ENCODE results near the gene MYMK.

- TF ChIP-seq EZH2 (IDR thresholded peaks at IDR 0.05) = no peak
- no peak for TF ChIP-seq POLR2AphosphoS5 (IDR thresholded peaks at IDR 0.05; ENCODE audit: borderline replicate concordance, low read depth, low read length)
These were observed 32.4 kb downstream of the MYMK start for GRCh38 chr9:133492061-133493021.

Measured in SK-N-MC (cell line).